Measurements from ENCODE around the gene METAP1. TPM values are rescaled to one million over a fixed set of nuclear protein-coding genes. Genes with fewer than 3 reads are reported as not detected.

Gene METAP1
- total and polyA plus RNA-seq, 2 of the 8 experiments (the other 6 are each of a cell fraction or from before 2014, with no cell fraction given): 50.6 to 85.2 TPM

DNA sequence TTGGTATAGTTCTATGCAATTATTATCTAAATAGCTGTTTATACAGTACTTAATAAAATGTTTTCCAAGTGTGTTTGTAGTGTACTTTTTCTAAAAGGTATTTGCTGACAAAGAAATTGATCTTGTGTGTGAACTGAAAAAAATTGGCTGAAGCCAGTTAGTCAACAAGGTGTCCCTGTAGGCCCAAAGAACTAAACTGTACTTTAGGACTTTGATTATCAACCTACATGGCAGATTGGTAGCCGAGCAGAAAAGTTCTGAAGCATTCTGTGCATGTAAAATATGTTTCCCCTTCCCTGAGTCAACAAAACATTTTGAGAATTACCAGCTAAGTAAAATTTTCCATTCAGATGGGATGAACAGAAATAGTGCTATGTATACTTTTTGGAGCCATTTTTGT, 72.1 kb downstream of the METAP1 start:
- Histone ChIP-seq H3K27me3 (replicated peaks in 1 of 4; ENCODE audit: control insufficient read depth in 3 of 4, extremely low read depth in 1 of 4, insufficient read depth in 3 of 4, low read length in 3 of 4) (no peaks in the 10 kb centered on the region), H2BK120ac (replicated peaks; ENCODE audit: low read depth, low read length) (no peak overlapping the region), H3K56ac (replicated peaks; ENCODE audit: insufficient read length, low read depth, low read length) (no peak overlapping the region), H2BK20ac (ENCODE audit: low read length) (no peak overlapping the region), H3K4me2 (ENCODE audit: insufficient read depth in 1 of 2, low read depth in 2 of 2, low read length in 2 of 2) (no peak overlapping the region), H4K20me1 (replicated peaks in 1 of 2; ENCODE audit: control insufficient read depth in 1 of 2, insufficient read depth in 2 of 2, low read length in 2 of 2) (peaks cover 0 to 1% of the 10 kb centered on the region in 2 experiments), H4K5ac (ENCODE audit: insufficient read length, low read depth, low read length) (no peak overlapping the region), H2BK12ac (ENCODE audit: low read depth, low read length) (no peak overlapping the region), H4K8ac (ENCODE audit: extremely low read depth, insufficient read depth, low read length) (no peak overlapping the region), H3K23me2 (ENCODE audit: low read depth, low read length) (no peaks in the 10 kb centered on the region), H3K4me1 (replicated peaks in 1 of 4; ENCODE audit: control insufficient read depth in 3 of 4, insufficient read depth in 4 of 4, low read length in 3 of 4) (no peaks in the 10 kb centered on the region), H3K18ac (ENCODE audit: extremely low read depth, low read length) (no peak overlapping the region), H3K14ac (ENCODE audit: insufficient read length) (no peak overlapping the region), H3K9me3 (ENCODE audit: insufficient read depth in 2 of 2, low read depth in 1 of 2, low read length in 1 of 2) (no peaks in the 10 kb centered on the region), H3K36me3 (ENCODE audit: control insufficient read depth in 2 of 4, insufficient read depth in 4 of 4, low read length in 3 of 4) (peaks cover 4 to 24% (median 14%) of the 10 kb centered on the region in 4 experiments; a peak in 7 of 8 replicates), H2AFZ (ENCODE audit: low read length) (no peak overlapping the region), H3K9ac (replicated peaks in 1 of 4; ENCODE audit: extremely low read depth in 1 of 4, low read depth in 3 of 4, low read length in 3 of 4) (no peak overlapping the region), H3K27ac (ENCODE audit: low read depth, low read length) (no peak overlapping the region), H3K4ac (replicated peaks; ENCODE audit: insufficient read length, low read depth, low read length) (no peak overlapping the region), H3K79me1 (ENCODE audit: low read depth, low read length) (no peaks in the 10 kb centered on the region), H3K79me2 (ENCODE audit: control insufficient read depth in 1 of 2, insufficient read depth in 2 of 2, low read length in 2 of 2) (no peaks in the 10 kb centered on the region), H2AK5ac (ENCODE audit: low read depth, low read length) (no peak overlapping the region), H3K23ac (ENCODE audit: insufficient read length) (no peak overlapping the region), H4K91ac (replicated peaks; ENCODE audit: insufficient read length, low read length) (no peak overlapping the region), H2BK15ac (ENCODE audit: low read length) (no peak overlapping the region), H2BK5ac (ENCODE audit: low read depth, low read length) (no peak overlapping the region), H3K4me3 (ENCODE audit: extremely low read depth in 1 of 4, insufficient read depth in 2 of 4, low read depth in 3 of 4, low read length in 4 of 4) (no peak overlapping the region)
- FAIRE-seq: no peak
- ChIA-PET POLR2A (ENCODE audit: partially characterized antibody) (interaction anchor here (0.8 to 4.0 kb wide), 8 partner anchors 9 to 503 kb away, joined by 3 to 17 read pairs (median 5); partner anchors contain the start of gene ADH5), CTCF (ENCODE audit: partially characterized antibody) (interaction anchor here (1.0 to 4.3 kb wide), 3 partner anchors 10 to 321 kb away, joined by 3 to 33 read pairs (median 4); no protein-coding TSS in a partner anchor)
- WGBS, 2 experiments (ENCODE audit: extremely low coverage in 1 of 2, insufficient coverage in 1 of 2, insufficient read length in 1 of 2, insufficient replicate concordance in 2 of 2, low coverage in 1 of 2, low lambda C conversion rate in 2 of 2, missing lambda C conversion rate in 1 of 2): 83% methylated on average over 1 of the region's 1 CpG; no CpG with 5 or more reads in 1 of the 2 experiments
- no peak for DNase-seq (ENCODE audit: low read depth in 1 of 2, low spot score in 2 of 2)
- TF ChIP-seq TAF1 (IDR thresholded peaks at IDR 0.05; ENCODE audit: low read depth, low read length) (no peak), RNF2 (IDR thresholded peaks at IDR 0.05; ENCODE audit: borderline replicate concordance, low read depth, low read length, missing control alignments, poor library complexity, severe bottlenecking) (no peak), BACH1 (IDR thresholded peaks at IDR 0.05; ENCODE audit: low read length) (no peak)
